ENCODE measurements around the gene PAWR. TPM values are rescaled to one million over a fixed set of nuclear protein-coding genes. Genes with fewer than 3 reads are reported as not detected.

The PAWR gene
- total RNA-seq, 6 experiments from 2014 or later = 25.0 to 62.3 (median 28.9) TPM

DNA sequence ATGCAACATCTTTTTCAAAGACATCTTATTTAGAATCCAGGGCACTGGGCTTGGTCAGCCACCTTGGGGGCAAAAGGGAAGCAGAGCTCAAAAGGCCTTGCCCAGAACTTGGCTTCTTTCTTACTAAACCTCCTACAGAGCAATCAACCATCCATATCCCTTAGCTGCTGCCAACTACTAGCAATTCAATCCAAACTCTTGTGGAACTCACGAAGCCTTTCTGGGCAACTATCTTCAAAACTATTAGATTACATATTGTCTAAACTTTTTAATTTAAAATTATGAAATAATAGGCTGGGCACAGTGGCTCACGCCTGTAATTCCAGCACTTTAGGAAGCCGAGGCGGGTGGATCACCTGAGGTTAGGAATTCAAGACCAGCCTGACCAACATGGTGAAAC is 95.5 kb downstream of the PAWR start:
- no peak overlapping the region for H3K4me3 ChIP-seq
- H3K27me3 ChIP-seq = no peaks in the 10 kb centered on the region
- H3K36me3 ChIP-seq = no peaks in the 10 kb centered on the region
- DNase-seq (no peak), ATAC-seq (no peak)
- intact Hi-C loops (cut with DNase I) = no loop called here
- 95% methylated on average over 4 of the region's 4 CpGs for WGBS (ENCODE audit: insufficient coverage, low coverage, low lambda C conversion rate, missing lambda C conversion rate)
- H3K9me3 ChIP-seq = no peaks in the 10 kb centered on the region
- H3K27ac ChIP-seq = no peak overlapping the region
- peaks cover 0 to 14% (median 7%) of the 10 kb centered on the region in 4 donors for H3K4me1 ChIP-seq
- TF ChIP-seq, protein P1, sequence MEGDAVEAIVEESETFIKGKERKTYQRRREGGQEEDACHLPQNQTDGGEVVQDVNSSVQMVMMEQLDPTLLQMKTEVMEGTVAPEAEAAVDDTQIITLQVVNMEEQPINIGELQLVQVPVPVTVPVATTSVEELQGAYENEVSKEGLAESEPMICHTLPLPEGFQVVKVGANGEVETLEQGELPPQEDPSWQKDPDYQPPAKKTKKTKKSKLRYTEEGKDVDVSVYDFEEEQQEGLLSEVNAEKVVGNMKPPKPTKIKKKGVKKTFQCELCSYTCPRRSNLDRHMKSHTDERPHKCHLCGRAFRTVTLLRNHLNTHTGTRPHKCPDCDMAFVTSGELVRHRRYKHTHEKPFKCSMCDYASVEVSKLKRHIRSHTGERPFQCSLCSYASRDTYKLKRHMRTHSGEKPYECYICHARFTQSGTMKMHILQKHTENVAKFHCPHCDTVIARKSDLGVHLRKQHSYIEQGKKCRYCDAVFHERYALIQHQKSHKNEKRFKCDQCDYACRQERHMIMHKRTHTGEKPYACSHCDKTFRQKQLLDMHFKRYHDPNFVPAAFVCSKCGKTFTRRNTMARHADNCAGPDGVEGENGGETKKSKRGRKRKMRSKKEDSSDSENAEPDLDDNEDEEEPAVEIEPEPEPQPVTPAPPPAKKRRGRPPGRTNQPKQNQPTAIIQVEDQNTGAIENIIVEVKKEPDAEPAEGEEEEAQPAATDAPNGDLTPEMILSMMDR (IDR thresholded peaks at IDR 0.05) = no peak
- no peak for TF ChIP-seq POLR2A (IDR thresholded peaks at IDR 0.05)

DNA sequence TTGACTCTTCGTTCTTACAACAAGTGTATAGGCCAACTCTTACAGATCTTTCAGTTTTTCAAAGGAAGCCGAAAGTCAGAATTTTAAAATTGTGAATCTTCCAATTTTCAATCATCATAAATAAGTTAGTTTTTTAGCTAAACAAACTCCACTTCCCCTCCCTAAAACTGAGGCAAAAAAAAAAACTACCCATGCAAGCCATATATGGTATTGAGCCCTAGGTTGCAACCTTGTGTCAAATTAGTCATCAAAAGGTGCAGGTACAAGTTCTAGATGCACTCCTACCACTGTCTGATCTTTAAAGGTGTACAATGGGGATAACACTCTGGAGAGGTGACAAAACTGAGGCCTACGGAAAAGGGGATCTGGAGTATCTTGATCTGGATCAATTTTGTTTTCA is 97.9 kb downstream of the PAWR start:
- intact Hi-C loops (cut with DNase I) = no loop called here
- DNase-seq (no peak), ATAC-seq (peak in 1 of 4 donors; percentile 30)
- no peak overlapping the region for H3K4me3 ChIP-seq
- H3K9me3 ChIP-seq = no peaks in the 10 kb centered on the region
- TF ChIP-seq, protein P1 (IDR thresholded peaks at IDR 0.05) = no peak
- no peak for TF ChIP-seq POLR2A (IDR thresholded peaks at IDR 0.05)
- no peaks in the 10 kb centered on the region for H3K27me3 ChIP-seq
- H3K36me3 ChIP-seq = no peaks in the 10 kb centered on the region
- no peak overlapping the region for H3K27ac ChIP-seq
- peaks cover 0 to 14% (median 7%) of the 10 kb centered on the region in 4 donors for H3K4me1 ChIP-seq
- WGBS (ENCODE audit: insufficient coverage, low coverage, low lambda C conversion rate, missing lambda C conversion rate) = 79% methylated on average over 3 of the region's 3 CpGs

DNA sequence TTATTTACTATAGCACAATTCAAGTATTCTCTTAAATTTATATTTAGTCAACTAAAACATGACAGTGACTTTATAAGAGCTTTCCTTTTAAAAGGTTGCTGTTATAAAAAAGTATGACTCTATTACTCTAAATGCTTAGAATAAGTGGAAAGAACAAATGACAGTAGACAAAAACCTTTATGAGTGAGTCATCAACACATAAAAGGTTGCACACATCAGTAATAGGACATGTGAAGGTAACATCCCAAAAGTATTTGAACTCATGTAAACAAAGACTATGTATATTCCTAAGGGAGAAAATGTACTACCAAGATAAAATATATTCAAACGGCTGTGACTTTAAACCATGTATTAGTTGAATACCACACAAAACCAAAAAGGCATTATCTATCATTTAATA is 98.8 kb downstream of the PAWR start:
- Histone ChIP-seq H3K27ac (no peak overlapping the region), H3K4me3 (no peak overlapping the region), H3K27me3 (no peaks in the 10 kb centered on the region), H3K4me1 (peaks cover 0 to 14% (median 7%) of the 10 kb centered on the region in 4 donors), H3K36me3 (no peaks in the 10 kb centered on the region), H3K9me3 (no peaks in the 10 kb centered on the region)
- WGBS (ENCODE audit: insufficient coverage, low coverage, low lambda C conversion rate, missing lambda C conversion rate) = 67% methylated on average over 1 of the region's 1 CpG
- intact Hi-C loops (cut with DNase I) = no loop called here
- peak in 1 of 4 donors; percentile 22 for ATAC-seq
- no peak for TF ChIP-seq POLR2A (IDR thresholded peaks at IDR 0.05)
- TF ChIP-seq, protein P1 (IDR thresholded peaks at IDR 0.05) = no peak
- no peak for DNase-seq

DNA sequence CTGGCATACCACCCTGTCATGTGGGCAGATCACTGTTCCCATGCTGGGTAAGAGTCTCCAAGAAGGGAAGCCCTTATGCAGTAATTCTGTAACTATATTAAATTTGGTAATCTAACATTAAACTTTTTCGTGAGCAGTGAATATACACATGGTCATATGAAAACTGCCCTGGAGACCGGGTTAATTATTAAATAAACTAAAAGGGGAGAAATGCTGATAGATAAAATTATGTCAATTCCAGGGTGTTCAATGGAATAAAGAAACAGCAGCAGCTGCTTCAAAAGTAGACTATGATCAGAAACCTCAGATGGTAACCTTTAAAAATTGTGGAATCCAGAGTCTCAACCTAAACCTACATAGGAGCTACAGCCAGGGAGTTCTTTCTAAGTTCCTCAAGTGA is 100.0 kb downstream of the PAWR start:
- Histone ChIP-seq H3K27me3 (no peaks in the 10 kb centered on the region), H3K4me1 (peaks cover 0 to 9% (median 4%) of the 10 kb centered on the region in 4 donors), H3K36me3 (no peaks in the 10 kb centered on the region), H3K4me3 (no peak overlapping the region), H3K27ac (peak overlapping the region in 1 of 3 donors; percentile 20), H3K9me3 (no peaks in the 10 kb centered on the region)
- intact Hi-C loops (cut with DNase I) = no loop called here
- ATAC-seq = peak; percentile 21 to 62 (median 50)
- WGBS (ENCODE audit: insufficient coverage, low coverage, low lambda C conversion rate, missing lambda C conversion rate) = 34% methylated on average over 2 of the region's 2 CpGs
- no peak for DNase-seq
- TF ChIP-seq, protein P1 (IDR thresholded peaks at IDR 0.05) = no peak
- TF ChIP-seq POLR2A (IDR thresholded peaks at IDR 0.05) = no peak

DNA sequence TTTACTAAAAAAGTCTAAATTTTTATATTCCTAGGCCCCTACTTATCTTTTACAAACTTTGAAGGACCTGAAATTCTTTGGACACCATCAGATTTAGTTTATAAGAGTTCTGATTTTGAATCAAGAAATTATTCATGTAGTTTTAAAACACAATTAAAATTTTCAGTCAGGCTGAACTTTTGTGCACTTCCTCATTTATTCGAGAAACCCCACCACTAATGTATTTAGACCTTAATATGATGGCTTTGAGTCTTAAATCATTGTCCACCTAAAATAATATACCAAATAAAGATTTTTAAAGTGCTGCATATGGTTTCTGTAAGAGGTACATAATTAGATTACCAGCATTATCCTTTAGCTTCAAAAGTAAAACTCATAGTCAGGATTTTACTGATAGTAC is 103.4 kb downstream of the PAWR start:
- Histone ChIP-seq H3K27me3 (no peaks in the 10 kb centered on the region), H3K4me3 (no peak overlapping the region), H3K27ac (no peak overlapping the region), H3K4me1 (peaks cover 0 to 9% (median 4%) of the 10 kb centered on the region in 4 donors), H3K36me3 (no peaks in the 10 kb centered on the region), H3K9me3 (no peaks in the 10 kb centered on the region)
- DNase-seq (no peak), ATAC-seq (no peak)
- WGBS (ENCODE audit: insufficient coverage, low coverage, low lambda C conversion rate, missing lambda C conversion rate) = 47% methylated on average over 1 of the region's 1 CpG
- no peak for TF ChIP-seq POLR2A (IDR thresholded peaks at IDR 0.05)
- TF ChIP-seq, protein P1 (IDR thresholded peaks at IDR 0.05) = no peak
- intact Hi-C loops (cut with DNase I) = no loop called here

All from right lobe of liver (tissue), 6 donors.